ENCODE data around the gene ALK. TPM values are rescaled to one million over a fixed set of nuclear protein-coding genes. Genes with fewer than 3 reads are reported as not detected.
A peak's percentile ranks its signal among the peaks of the same experiment; 100 is the strongest.

The ALK gene
- total RNA-seq, 1 experiment from 2014 or later: 0.07 TPM

DNA sequence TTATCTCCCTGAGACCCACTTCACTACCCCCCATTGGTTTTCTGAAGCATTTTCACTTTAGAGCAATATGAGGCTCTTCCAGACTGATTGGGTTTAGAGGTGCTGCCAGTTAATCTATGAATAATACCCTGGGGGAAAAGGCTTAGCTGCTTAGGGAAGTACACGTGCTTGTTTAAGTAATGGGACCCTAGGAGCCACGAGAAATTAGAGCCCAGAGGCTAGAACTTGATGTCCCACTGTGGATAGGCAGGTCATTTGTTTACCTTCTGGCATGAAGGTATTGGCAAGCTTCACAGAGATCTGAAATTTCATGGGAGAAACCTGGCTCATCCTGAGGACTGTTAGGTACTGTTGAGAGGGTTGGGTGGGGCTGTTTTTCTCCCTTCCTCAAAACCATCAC lies 746.4 kb downstream of the ALK start:
- DNase-seq (ENCODE audit: unreplicated experiment): no peak
- BruUV-seq (replicated peaks): TSS peak; percentile 7
- POLR2A ChIA-PET: interaction anchor here (0.7 kb wide), 1 partner anchor 114 kb away, joined by 4 read pairs; no protein-coding TSS in a partner anchor
- TF ChIP-seq, protein P1, sequence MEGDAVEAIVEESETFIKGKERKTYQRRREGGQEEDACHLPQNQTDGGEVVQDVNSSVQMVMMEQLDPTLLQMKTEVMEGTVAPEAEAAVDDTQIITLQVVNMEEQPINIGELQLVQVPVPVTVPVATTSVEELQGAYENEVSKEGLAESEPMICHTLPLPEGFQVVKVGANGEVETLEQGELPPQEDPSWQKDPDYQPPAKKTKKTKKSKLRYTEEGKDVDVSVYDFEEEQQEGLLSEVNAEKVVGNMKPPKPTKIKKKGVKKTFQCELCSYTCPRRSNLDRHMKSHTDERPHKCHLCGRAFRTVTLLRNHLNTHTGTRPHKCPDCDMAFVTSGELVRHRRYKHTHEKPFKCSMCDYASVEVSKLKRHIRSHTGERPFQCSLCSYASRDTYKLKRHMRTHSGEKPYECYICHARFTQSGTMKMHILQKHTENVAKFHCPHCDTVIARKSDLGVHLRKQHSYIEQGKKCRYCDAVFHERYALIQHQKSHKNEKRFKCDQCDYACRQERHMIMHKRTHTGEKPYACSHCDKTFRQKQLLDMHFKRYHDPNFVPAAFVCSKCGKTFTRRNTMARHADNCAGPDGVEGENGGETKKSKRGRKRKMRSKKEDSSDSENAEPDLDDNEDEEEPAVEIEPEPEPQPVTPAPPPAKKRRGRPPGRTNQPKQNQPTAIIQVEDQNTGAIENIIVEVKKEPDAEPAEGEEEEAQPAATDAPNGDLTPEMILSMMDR (IDR thresholded peaks at IDR 0.05; ENCODE audit: unreplicated experiment): no peak
- Mint-ChIP-seq H3K27me3 (ENCODE audit: insufficient read depth, unreplicated experiment) (no peaks in the 10 kb centered on the region), H3K4me1 (ENCODE audit: insufficient read depth, unreplicated experiment) (no peaks in the 10 kb centered on the region), H3K4me3 (ENCODE audit: unreplicated experiment) (no peak overlapping the region), H3K9me3 (ENCODE audit: unreplicated experiment) (no peaks in the 10 kb centered on the region), H3K27ac (ENCODE audit: low read depth, unreplicated experiment) (no peak overlapping the region), H3K36me3 (ENCODE audit: insufficient read depth, unreplicated experiment) (peaks cover 84% of the 10 kb centered on the region)
- CTCF ChIA-PET: interaction anchor here (0.7 to 1.1 kb wide), 4 partner anchors 9 to 216 kb away, joined by 3 to 4 read pairs (median 3); no protein-coding TSS in a partner anchor
- intact Hi-C loops (cut with micrococcal nuclease): no loop called here

DNA sequence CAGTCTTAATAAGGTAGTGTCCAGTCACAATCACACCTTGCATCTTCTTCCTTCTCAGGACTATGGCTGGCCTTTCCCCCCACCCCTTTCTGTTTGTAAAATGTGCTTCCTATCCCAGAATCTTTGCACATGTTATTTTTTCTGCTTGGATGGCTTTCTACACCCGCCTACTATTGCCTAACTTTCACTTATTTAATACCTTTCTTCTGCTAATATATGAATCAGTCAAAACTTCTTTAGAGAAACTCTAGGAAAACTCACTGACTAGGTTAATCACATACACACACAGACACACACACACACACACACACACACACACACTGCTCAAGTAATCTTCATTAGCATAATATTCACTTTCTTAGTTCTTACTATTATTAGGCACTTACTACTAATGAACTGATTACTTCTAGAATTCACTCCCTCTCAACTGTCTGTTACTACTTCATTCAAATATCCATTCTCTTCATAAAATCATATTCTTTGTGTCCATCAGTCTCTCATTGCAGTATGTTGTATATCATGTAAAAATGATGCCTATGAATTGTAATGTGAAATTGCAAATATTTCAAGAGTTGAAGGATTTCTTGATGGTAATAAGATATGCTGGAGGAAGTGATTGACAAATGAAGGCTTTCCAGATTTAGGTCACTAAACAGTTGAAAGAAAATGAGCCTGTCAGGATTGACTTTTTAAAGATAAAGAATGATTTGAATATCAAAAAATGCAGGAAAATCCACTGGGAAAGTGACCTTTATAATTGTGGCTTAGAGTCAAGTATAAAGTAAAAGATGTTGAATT lies 754.9 kb downstream of the ALK start:
- Mint-ChIP-seq H3K4me1 (ENCODE audit: insufficient read depth, unreplicated experiment) (peaks cover 17% of the 10 kb centered on the region), H3K4me3 (ENCODE audit: unreplicated experiment) (no peak overlapping the region), H3K27me3 (ENCODE audit: insufficient read depth, unreplicated experiment) (no peaks in the 10 kb centered on the region), H3K9me3 (ENCODE audit: unreplicated experiment) (no peaks in the 10 kb centered on the region), H3K36me3 (ENCODE audit: insufficient read depth, unreplicated experiment) (peaks cover 89% of the 10 kb centered on the region), H3K27ac (ENCODE audit: low read depth, unreplicated experiment) (peak overlapping the region; percentile 23)
- intact Hi-C loops (cut with micrococcal nuclease): no loop called here
- CTCF ChIA-PET: interaction anchor here (0.7 to 1.4 kb wide), 3 partner anchors 9 to 187 kb away, joined by 3 read pairs; no protein-coding TSS in a partner anchor
- TF ChIP-seq, protein P1 (IDR thresholded peaks at IDR 0.05; ENCODE audit: unreplicated experiment): no peak
- no TSS peak for BruUV-seq (replicated peaks)
- DNase-seq (ENCODE audit: unreplicated experiment): peak; percentile 32
- POLR2A ChIA-PET: interaction anchor here (0.6 to 2.7 kb wide), 9 partner anchors 11 to 216 kb away, joined by 3 to 11 read pairs (median 4); no protein-coding TSS in a partner anchor

DNA sequence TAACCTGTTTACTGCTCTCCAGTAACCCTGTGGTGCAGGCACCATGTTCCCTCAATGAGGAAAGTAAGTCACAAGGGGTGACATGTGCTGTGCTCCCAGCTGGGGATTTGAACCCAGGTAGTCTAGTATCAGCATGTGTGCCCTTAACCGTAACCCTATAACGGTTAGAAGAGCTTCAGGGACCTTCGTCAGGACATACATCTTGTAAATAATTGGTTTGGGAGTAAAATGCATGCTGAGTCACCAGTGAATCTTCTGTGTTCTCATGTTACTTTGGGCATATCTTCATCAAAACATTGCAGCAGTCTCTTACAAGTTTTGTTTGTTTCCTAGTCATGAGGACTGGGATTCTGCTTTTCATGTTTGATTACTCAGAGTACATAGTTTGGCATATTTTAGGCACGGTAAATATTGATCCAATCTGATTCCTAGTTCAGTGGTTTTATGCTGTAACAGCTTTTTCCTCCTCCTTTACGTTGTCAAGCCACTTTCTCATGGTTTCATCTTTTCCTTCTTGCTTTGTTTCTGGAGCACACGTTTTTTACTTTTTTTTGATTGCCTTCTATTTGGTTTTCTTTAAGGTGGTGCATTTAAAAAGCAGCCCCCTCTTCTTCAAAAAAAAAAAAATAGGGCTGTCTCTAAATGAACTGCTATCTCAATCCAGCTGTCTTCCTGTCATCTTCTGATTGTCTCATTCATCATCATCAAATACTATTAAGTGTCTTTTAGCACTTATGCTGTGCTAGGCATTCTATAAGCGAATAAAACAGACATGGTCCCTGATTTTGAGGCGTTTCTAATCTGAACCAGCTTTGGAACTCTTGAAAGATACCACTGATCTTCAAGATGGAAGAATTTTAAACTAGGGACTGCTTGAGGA lies 755.8 kb downstream of the ALK start:
- CTCF ChIA-PET: interaction anchor here (0.6 to 1.5 kb wide), 6 partner anchors 10 to 210 kb away, joined by 3 to 5 read pairs (median 3); no protein-coding TSS in a partner anchor
- Mint-ChIP-seq H3K9me3 (ENCODE audit: unreplicated experiment) (no peaks in the 10 kb centered on the region), H3K4me1 (ENCODE audit: insufficient read depth, unreplicated experiment) (peaks cover 17% of the 10 kb centered on the region), H3K36me3 (ENCODE audit: insufficient read depth, unreplicated experiment) (peaks cover 89% of the 10 kb centered on the region), H3K27ac (ENCODE audit: low read depth, unreplicated experiment) (peak overlapping the region; percentile 23), H3K4me3 (ENCODE audit: unreplicated experiment) (peak overlapping the region; percentile 1), H3K27me3 (ENCODE audit: insufficient read depth, unreplicated experiment) (no peaks in the 10 kb centered on the region)
- DNase-seq (ENCODE audit: unreplicated experiment): peak; percentile 76
- POLR2A ChIA-PET: interaction anchor here (0.6 to 2.7 kb wide), 13 partner anchors 12 to 215 kb away, joined by 3 to 11 read pairs (median 4); no protein-coding TSS in a partner anchor
- BruUV-seq (replicated peaks): no TSS peak
- TF ChIP-seq, protein P1 (IDR thresholded peaks at IDR 0.05; ENCODE audit: unreplicated experiment): no peak
- intact Hi-C loops (cut with micrococcal nuclease): no loop called here

Data from MCF 10A (cell line).